Measurements from ENCODE around the gene TSPYL2.
A peak's percentile ranks its signal among the peaks of the same experiment; 100 is the strongest.

The TSPYL2 gene

DNA sequence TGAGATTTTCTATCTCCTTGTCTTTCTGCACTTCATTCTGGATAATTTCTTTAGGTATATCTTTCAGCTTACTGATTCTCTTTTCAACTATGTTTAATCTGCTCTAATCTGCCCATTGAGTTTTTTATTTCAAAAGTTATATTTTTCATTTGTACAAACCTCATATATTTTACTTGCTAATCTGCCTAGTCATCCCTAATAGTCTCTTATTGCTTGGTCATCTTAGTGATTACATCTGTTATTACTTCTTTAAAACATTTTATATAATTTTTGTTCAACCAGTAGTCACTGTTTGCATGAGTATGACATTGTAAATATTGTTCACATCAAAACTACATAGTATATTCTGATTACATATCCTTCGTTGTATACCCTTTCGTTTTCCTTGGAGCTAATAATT lies 44.2 kb downstream of the TSPYL2 start:
- FAIRE-seq: peak; percentile 51

DNA sequence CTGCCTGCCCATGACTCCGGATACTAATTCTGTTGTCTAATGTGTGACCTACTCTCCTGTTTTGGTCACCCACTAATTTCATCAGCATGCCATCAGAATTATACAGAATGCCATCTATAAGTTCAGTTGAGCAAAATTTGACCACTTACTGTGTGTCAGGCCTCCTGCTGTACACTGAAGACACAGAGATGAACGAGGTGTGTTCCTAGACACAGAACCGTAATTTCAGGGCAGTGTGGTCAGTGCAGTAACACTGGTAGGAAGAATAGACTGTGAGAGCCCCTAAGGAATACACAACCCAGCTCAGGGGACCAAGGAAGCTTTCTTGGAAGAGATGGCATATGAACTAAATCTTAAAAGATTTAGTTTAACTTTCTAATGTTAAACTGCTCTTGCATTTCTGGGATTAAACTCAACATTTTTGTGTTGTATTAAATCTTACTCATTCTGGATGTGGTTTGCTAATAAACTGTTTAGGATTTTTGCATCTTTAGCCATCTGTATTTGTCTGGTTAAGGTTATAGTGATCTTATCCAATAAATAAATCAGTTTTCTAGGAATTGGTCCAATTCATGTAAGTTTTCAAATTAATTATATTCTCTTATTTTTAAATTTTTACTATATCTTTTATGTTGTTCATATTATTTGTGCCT lies 46.1 kb downstream of the TSPYL2 start:
- peak; percentile 94 for FAIRE-seq

- no peak for FAIRE-seq
These were observed 51.2 kb downstream of the TSPYL2 start for GRCh38 chrX:53133400-53133799.

GRCh38 chrX:53135581-53135980 lies 53.4 kb downstream of the TSPYL2 start:
- no peak for FAIRE-seq
